ENCODE measurements around the gene FOXP3. TPM values are rescaled to one million over a fixed set of nuclear protein-coding genes. Genes with fewer than 3 reads are reported as not detected.

Gene FOXP3
- total and polyA plus RNA-seq, 2 experiments from 2014 or later: 0.11 to 0.28 TPM

DNA sequence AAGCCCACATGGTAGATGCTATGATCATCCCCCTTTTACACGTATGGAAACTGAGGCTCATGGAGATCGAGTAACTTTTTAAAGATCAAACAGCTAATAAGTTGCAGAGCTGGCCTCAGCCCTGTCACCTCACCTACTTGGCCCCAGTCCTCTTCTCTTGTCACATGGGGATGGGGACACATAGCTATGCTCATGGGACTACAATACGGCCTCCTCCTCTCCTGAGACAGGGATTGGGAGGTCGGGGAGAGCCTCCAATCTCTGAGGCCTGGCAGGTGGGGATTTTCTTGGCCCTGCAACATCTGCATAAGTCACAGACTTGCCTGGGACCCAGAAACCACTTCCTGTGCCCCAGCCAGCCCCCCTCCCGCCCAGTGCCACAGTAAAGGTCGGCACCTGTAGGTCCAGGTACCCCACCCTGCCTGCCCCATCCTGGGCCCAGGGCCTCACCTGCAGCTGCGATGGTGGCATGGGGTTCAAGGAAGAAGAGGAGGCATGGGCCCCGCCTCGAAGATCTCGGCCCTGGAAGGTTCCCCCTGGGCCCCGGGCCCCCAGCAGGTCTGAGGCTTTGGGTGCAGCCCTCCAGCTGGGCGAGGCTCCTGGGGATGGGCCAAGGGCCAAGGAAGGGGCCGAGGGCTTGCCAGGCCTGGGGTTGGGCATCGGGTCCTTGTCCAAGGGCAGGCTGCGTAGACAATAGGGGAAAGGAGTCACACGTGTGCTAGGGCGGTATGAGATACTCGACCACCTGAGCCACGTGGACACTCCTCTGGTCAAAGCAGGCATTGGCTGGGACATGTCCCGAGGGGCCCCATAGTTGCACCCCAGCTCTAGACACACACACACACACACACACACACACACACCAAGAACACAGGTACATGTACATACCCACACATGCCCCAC is 6.4 kb downstream of the FOXP3 start:
- H3K27ac Mint-ChIP-seq: no peak overlapping the region
- Histone ChIP-seq H3F3A (replicated peaks; ENCODE audit: low read depth) (no peaks in the 10 kb centered on the region), H3K27me3 (ENCODE audit: insufficient read depth) (no peaks in the 10 kb centered on the region), H3K4me2 (no peak overlapping the region), H3K27ac (ENCODE audit: low read depth) (no peak overlapping the region), H3K9me2 (ENCODE audit: insufficient read depth) (no peaks in the 10 kb centered on the region), H3K36me3 (ENCODE audit: insufficient read depth) (no peaks in the 10 kb centered on the region), H3K4me3 (no peak overlapping the region), H2AFZ (no peak overlapping the region), H3K79me2 (replicated peaks; ENCODE audit: insufficient read depth) (no peaks in the 10 kb centered on the region), H3K4me1 (ENCODE audit: insufficient read depth) (no peaks in the 10 kb centered on the region), H4K20me1 (replicated peaks; ENCODE audit: insufficient read depth) (no peaks in the 10 kb centered on the region)
- no peak for DNase-seq (ENCODE audit: low spot score)
- H3K36me3 Mint-ChIP-seq (ENCODE audit: low read depth): no peaks in the 10 kb centered on the region; the same call in 2 of the 3 replicates
- TF ChIP-seq JUNB (IDR thresholded peaks at IDR 0.05; ENCODE audit: unreplicated experiment) (no peak), EZH2phosphoT487 (IDR thresholded peaks at IDR 0.05; ENCODE audit: unreplicated experiment) (no peak)
- no peaks in the 10 kb centered on the region for H3K9me3 Mint-ChIP-seq
- H3K27me3 Mint-ChIP-seq (ENCODE audit: insufficient read depth, low read depth, poor library complexity): peaks cover 3% of the 10 kb centered on the region
- ATAC-seq: no peak
- H3K4me3 Mint-ChIP-seq: no peak overlapping the region
- peaks cover 4% of the 10 kb centered on the region; the same call in 2 of the 3 replicates for H3K4me1 Mint-ChIP-seq

DNA sequence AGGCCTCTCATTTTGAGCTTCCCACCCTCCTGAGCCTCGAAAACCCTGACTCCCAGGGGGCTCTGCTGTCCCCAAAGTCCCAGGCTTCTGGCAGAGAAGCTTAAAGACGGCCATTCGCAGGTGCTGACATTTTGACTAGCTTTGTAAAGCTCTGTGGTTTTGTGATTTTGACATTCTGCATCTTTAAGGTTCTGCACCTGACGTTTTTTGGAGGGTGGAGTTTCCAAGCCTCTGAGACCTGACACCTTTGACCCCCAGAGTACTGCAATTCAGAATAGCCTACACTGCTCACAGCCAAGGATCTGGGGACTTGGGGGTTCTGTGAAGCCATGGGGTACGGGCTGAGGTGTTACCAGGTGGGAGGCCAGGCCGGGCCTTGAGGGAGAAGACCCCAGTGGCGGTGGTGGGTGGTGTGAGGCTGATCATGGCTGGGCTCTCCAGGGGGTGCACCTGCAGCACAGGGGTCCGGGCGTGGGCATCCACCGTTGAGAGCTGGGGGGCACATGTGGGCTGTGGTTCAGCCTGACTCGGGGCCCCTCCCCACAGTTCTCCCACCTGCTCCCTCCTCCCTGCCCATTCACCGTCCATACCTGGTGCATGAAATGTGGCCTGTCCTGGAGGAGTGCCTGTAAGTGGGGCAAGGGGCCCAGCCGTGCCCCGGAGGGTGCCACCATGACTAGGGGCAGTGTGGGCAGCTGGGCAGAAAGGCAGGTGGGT is 7.3 kb downstream of the FOXP3 start:
- Histone ChIP-seq H4K20me1 (replicated peaks; ENCODE audit: insufficient read depth) (no peaks in the 10 kb centered on the region), H3K4me2 (no peak overlapping the region), H3K4me3 (no peak overlapping the region), H2AFZ (no peak overlapping the region), H3K9me2 (ENCODE audit: insufficient read depth) (no peaks in the 10 kb centered on the region), H3K27ac (ENCODE audit: low read depth) (no peak overlapping the region), H3F3A (replicated peaks; ENCODE audit: low read depth) (no peaks in the 10 kb centered on the region), H3K27me3 (ENCODE audit: insufficient read depth) (no peaks in the 10 kb centered on the region), H3K36me3 (ENCODE audit: insufficient read depth) (no peaks in the 10 kb centered on the region), H3K4me1 (ENCODE audit: insufficient read depth) (no peaks in the 10 kb centered on the region), H3K79me2 (replicated peaks; ENCODE audit: insufficient read depth) (no peaks in the 10 kb centered on the region)
- peaks cover 3% of the 10 kb centered on the region for H3K27me3 Mint-ChIP-seq (ENCODE audit: insufficient read depth, low read depth, poor library complexity)
- no peak overlapping the region for H3K4me3 Mint-ChIP-seq
- ATAC-seq (no peak), DNase-seq (ENCODE audit: low spot score) (no peak)
- H3K36me3 Mint-ChIP-seq (ENCODE audit: low read depth): no peaks in the 10 kb centered on the region; the same call in 2 of the 3 replicates
- no peaks in the 10 kb centered on the region for H3K9me3 Mint-ChIP-seq
- H3K4me1 Mint-ChIP-seq: peaks cover 4% of the 10 kb centered on the region; the same call in 2 of the 3 replicates
- H3K27ac Mint-ChIP-seq: no peak overlapping the region
- TF ChIP-seq EZH2phosphoT487 (IDR thresholded peaks at IDR 0.05; ENCODE audit: unreplicated experiment) (no peak), EZH2 (IDR thresholded peaks at IDR 0.05; ENCODE audit: low read depth, unreplicated experiment) (no peak), POLR2AphosphoS5 (IDR thresholded peaks at IDR 0.05; ENCODE audit: low read depth) (no peak), STAT1 (IDR thresholded peaks at IDR 0.05; ENCODE audit: unreplicated experiment) (no peak), ZNF331 (CRISPR knock-in tag; IDR thresholded peaks at IDR 0.05; ENCODE audit: low read depth) (no peak), CREB1 (CRISPR knock-in tag; IDR thresholded peaks at IDR 0.05; ENCODE audit: low read depth) (no peak), ZNF114 (CRISPR knock-in tag; IDR thresholded peaks at IDR 0.05) (no peak), NANOG (IDR thresholded peaks at IDR 0.05; ENCODE audit: borderline replicate concordance) (no peak), JUNB (IDR thresholded peaks at IDR 0.05; ENCODE audit: unreplicated experiment) (no peak)
- TF ChIP-seq, protein P1, sequence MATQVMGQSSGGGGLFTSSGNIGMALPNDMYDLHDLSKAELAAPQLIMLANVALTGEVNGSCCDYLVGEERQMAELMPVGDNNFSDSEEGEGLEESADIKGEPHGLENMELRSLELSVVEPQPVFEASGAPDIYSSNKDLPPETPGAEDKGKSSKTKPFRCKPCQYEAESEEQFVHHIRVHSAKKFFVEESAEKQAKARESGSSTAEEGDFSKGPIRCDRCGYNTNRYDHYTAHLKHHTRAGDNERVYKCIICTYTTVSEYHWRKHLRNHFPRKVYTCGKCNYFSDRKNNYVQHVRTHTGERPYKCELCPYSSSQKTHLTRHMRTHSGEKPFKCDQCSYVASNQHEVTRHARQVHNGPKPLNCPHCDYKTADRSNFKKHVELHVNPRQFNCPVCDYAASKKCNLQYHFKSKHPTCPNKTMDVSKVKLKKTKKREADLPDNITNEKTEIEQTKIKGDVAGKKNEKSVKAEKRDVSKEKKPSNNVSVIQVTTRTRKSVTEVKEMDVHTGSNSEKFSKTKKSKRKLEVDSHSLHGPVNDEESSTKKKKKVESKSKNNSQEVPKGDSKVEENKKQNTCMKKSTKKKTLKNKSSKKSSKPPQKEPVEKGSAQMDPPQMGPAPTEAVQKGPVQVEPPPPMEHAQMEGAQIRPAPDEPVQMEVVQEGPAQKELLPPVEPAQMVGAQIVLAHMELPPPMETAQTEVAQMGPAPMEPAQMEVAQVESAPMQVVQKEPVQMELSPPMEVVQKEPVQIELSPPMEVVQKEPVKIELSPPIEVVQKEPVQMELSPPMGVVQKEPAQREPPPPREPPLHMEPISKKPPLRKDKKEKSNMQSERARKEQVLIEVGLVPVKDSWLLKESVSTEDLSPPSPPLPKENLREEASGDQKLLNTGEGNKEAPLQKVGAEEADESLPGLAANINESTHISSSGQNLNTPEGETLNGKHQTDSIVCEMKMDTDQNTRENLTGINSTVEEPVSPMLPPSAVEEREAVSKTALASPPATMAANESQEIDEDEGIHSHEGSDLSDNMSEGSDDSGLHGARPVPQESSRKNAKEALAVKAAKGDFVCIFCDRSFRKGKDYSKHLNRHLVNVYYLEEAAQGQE (IDR thresholded peaks at IDR 0.05; ENCODE audit: unreplicated experiment): no peak
- TF ChIP-seq, protein P2, sequence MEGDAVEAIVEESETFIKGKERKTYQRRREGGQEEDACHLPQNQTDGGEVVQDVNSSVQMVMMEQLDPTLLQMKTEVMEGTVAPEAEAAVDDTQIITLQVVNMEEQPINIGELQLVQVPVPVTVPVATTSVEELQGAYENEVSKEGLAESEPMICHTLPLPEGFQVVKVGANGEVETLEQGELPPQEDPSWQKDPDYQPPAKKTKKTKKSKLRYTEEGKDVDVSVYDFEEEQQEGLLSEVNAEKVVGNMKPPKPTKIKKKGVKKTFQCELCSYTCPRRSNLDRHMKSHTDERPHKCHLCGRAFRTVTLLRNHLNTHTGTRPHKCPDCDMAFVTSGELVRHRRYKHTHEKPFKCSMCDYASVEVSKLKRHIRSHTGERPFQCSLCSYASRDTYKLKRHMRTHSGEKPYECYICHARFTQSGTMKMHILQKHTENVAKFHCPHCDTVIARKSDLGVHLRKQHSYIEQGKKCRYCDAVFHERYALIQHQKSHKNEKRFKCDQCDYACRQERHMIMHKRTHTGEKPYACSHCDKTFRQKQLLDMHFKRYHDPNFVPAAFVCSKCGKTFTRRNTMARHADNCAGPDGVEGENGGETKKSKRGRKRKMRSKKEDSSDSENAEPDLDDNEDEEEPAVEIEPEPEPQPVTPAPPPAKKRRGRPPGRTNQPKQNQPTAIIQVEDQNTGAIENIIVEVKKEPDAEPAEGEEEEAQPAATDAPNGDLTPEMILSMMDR (conservative IDR thresholded peaks at IDR 0.05; ENCODE audit: low read depth in 2 of 2): no peak
- TF ChIP-seq, protein P3, sequence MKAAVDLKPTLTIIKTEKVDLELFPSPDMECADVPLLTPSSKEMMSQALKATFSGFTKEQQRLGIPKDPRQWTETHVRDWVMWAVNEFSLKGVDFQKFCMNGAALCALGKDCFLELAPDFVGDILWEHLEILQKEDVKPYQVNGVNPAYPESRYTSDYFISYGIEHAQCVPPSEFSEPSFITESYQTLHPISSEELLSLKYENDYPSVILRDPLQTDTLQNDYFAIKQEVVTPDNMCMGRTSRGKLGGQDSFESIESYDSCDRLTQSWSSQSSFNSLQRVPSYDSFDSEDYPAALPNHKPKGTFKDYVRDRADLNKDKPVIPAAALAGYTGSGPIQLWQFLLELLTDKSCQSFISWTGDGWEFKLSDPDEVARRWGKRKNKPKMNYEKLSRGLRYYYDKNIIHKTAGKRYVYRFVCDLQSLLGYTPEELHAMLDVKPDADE (IDR thresholded peaks at IDR 0.05): no peak
